ENCODE measurements around the gene ASCC1. TPM values are rescaled to one million over a fixed set of nuclear protein-coding genes. Genes with fewer than 3 reads are reported as not detected.

Gene ASCC1
- total RNA-seq, 1 donor from 2014 or later, result 38.6 TPM

- no peak for DNase-seq (ENCODE audit: low read depth)
- Histone ChIP-seq H3K4me3 (ENCODE audit: low read depth, low read length) (no peak overlapping the region), H3K36me3 (ENCODE audit: control insufficient read depth, insufficient read depth, low read length) (no peaks in the 10 kb centered on the region), H3K27me3 (ENCODE audit: control insufficient read depth, insufficient read depth, low read length) (peaks cover 14% of the 10 kb centered on the region)
- no peak for TF ChIP-seq CTCF (IDR thresholded peaks at IDR 0.05; ENCODE audit: insufficient read depth, low read length, poor library complexity, severe bottlenecking)
These were observed 123.7 kb downstream of the ASCC1 start for GRCh38 chr10:72092171-72092924.

- Histone ChIP-seq H3K36me3 (ENCODE audit: control insufficient read depth, insufficient read depth, low read length) (no peaks in the 10 kb centered on the region), H3K4me3 (ENCODE audit: low read depth, low read length) (no peak overlapping the region), H3K27me3 (ENCODE audit: control insufficient read depth, insufficient read depth, low read length) (peaks cover 21% of the 10 kb centered on the region)
- DNase-seq (ENCODE audit: low read depth), result no peak
- no peak for TF ChIP-seq CTCF (IDR thresholded peaks at IDR 0.05; ENCODE audit: insufficient read depth, low read length, poor library complexity, severe bottlenecking)
These were observed 125.8 kb downstream of the ASCC1 start for GRCh38 chr10:72090326-72090725.

GRCh38 chr10:72089618-72090017, 126.5 kb downstream of the ASCC1 start:
- H3K27me3 ChIP-seq (ENCODE audit: control insufficient read depth, insufficient read depth, low read length), result peaks cover 21% of the 10 kb centered on the region

GRCh38 chr10:72088889-72089575, 127.0 kb downstream of the ASCC1 start:
- no peaks in the 10 kb centered on the region for H3K36me3 ChIP-seq (ENCODE audit: control insufficient read depth, insufficient read depth, low read length)
- TF ChIP-seq CTCF (IDR thresholded peaks at IDR 0.05; ENCODE audit: insufficient read depth, low read length, poor library complexity, severe bottlenecking), result no peak
- no peak overlapping the region for H3K4me3 ChIP-seq (ENCODE audit: low read depth, low read length)
- DNase-seq (ENCODE audit: low read depth), result no peak
- peaks cover 21% of the 10 kb centered on the region for H3K27me3 ChIP-seq (ENCODE audit: control insufficient read depth, insufficient read depth, low read length)

More at GRCh38 chr10:72089618-72090017, 126.5 kb downstream of the ASCC1 start:
- no peak for DNase-seq (ENCODE audit: low read depth)
- no peaks in the 10 kb centered on the region for H3K36me3 ChIP-seq (ENCODE audit: control insufficient read depth, insufficient read depth, low read length)
- no peak overlapping the region for H3K4me3 ChIP-seq (ENCODE audit: low read depth, low read length)
- TF ChIP-seq CTCF (IDR thresholded peaks at IDR 0.05; ENCODE audit: insufficient read depth, low read length, poor library complexity, severe bottlenecking), result no peak

GRCh38 chr10:72087969-72088888, 127.8 kb downstream of the ASCC1 start, which contains the start of gene SPOCK2:
SPOCK2 (minus strand) TSS chr10:72088551; CDS start chr10:72088328, 223 bp downstream.
- Histone ChIP-seq H3K27me3 (ENCODE audit: control insufficient read depth, insufficient read depth, low read length) (peaks cover 21% of the 10 kb centered on the region), H3K4me3 (ENCODE audit: low read depth, low read length) (peak within 1 kb of the TSS; percentile 55), H3K36me3 (ENCODE audit: control insufficient read depth, insufficient read depth, low read length) (no peaks in the 10 kb centered on the region)
- DNase-seq (ENCODE audit: low read depth), result no peak
- TF ChIP-seq CTCF (IDR thresholded peaks at IDR 0.05; ENCODE audit: insufficient read depth, low read length, poor library complexity, severe bottlenecking), result no peak
